Fibroblast of villous mesenchyme (primary cell): ENCODE results near the gene REC114. TPM values are rescaled to one million over a fixed set of nuclear protein-coding genes. Genes with fewer than 3 reads are reported as not detected.

Source experiments
- DNase-seq: peaks from one replicate; pipeline ENCODE4 v3.0.0-alpha.2; 2010; ENCODE audit warnings: low read depth
- H3K4me3 ChIP-seq: 2 replicates; pipeline ENCODE4 v1.5.1; 2011; ENCODE audit warnings: low read depth, mild to moderate bottlenecking, low read length
- CTCF ChIP-seq: IDR thresholded peaks from 2 replicates; pipeline ENCODE4 v1.5.1; 2012; ENCODE audit warnings: low read depth, mild to moderate bottlenecking, low read length; ENCODE audit not compliant: insufficient read depth
- total RNA-seq: library from RNA; depleted of rRNA; stranded (reverse); fragments of >200 nt; gene quantifications from 2 replicates; pipeline ENCODE4 v1.2.3, GENCODE V29; 2012

Gene REC114
- total RNA-seq, 1 donor, result not detected

DNA sequence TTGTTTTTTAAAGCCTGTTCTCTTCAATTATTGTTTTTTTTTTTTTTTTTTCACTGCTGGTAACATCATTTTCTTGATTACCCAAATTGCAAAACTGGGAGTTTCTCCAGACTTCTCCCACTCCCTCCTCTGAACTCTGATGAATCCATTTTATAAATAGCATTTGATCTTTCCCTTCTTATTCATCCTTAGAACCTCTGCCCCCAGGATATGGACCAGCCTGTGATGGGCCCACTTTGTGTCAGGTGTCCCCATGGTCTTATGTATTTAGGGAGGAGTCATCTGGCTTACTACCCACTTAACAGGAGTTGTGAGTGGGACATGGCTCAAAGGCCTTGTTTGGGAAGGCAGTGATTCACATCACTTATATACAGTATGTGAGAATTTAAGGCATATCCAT lies 57.7 kb downstream of the REC114 start:
- no peak overlapping the region for H3K4me3 ChIP-seq
- no peak for DNase-seq
- TF ChIP-seq CTCF, result no peak

DNA sequence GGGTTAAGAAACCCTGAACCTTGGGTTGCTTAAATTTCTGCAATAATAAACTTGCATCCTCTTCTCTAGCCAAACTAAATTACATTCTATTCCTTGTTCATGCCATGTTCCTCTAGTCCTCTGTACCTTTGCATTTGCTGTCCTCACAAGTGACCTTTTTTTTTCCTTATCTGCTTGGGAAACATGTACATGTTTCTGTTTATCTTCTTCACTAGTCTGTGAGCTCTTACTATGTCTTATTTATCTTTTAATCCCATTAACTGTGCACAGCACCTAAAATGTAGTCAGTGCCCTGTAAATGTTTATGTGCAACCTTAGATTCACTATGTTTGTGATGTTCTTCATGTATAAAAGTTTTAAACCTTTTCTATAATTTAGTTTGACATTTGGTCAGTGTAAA lies 61.9 kb downstream of the REC114 start:
- no peak overlapping the region for H3K4me3 ChIP-seq
- TF ChIP-seq CTCF, result no peak
- no peak for DNase-seq

DNA sequence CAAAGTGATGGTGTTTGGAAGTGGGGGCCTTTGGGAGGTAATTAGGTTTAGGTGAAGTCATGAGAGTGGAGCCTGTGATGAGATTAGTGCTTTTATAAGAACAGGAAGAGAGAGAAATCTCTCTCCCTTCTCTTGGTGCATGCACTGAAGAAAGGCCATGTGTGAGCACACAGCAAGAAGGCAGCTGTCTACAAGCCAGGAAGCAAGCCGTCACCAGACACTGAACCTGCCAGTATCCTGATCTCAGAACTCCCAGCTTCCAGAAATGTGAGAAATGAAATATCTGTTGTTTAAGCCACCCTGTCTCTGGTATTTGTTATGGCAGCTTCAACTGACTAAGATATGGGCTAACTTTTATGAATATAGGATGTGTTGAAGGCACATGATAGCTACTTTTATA lies 72.6 kb downstream of the REC114 start:
- H3K4me3 ChIP-seq, result no peak overlapping the region
- TF ChIP-seq CTCF, result no peak
- DNase-seq, result no peak

DNA sequence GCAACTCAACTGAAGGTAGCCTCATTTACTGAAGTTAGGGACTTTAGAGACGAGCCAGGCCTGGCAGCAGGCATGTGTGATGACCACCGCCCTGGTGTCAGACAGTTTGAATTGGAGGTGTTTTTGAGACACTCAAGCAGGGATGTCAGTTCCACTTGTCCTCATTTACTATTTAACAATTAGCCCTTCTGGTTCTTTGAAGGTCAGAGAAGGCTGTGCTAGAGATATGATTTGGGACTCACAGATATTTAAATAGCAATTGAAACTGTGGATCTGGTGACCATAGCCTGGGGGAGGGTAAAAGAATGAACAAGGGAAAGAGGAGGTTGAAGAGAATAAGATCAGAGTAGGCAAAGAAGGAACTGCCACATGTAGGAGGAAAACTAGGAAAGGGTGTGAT lies 74.6 kb downstream of the REC114 start:
- no peak for TF ChIP-seq CTCF
- DNase-seq, result no peak
- no peak overlapping the region for H3K4me3 ChIP-seq

- TF ChIP-seq CTCF, result no peak
- DNase-seq, result no peak
- H3K4me3 ChIP-seq, result no peak overlapping the region
Observed at GRCh38 chr15:73518180-73518862, 75.4 kb downstream of the REC114 start.

DNA sequence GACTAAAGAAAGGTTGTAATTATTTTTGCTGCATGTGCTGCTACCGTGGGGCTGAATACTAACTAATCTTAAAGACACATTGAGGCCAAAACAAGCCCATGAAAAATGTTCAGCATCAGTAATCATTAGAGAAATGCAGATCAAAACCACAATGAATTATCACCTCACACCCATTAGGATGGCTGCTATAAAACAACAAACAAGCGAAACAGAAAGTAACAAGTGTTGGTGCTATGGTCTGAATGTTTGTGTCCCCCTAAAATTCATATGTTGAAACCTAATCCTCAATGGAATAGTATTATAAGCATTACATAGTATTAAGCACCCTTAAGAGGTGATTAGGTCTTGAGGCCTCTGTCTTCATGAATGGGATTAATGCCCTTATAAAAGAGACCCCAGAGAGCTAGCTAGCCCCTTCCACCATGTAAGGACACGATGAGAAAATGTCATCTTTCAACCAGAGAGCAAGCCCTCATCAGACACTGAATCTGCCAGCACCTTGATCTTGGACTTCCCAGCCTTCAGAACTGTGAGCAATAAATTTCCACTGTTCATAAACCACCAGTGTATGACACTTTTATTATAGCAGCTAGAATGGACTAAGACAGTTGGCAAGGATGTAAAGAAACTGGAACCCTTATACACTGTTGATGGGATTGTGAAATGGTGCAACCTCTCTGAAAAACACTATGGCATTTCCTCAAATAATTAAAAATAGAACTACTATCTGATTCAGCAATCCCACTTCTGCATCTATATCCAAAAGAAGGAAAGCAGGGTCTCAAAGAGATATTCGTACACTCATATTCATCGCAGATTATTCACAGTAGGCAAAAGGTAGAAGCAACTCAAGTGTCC lies 76.1 kb downstream of the REC114 start:
- TF ChIP-seq CTCF, result no peak
- H3K4me3 ChIP-seq, result no peak overlapping the region
- DNase-seq, result no peak
